HL-60/S4 treated with retinoic acid at 250 ng/mL for 4 days and 3 days (cell line): ENCODE data around the gene KDM2A.

Experiments used
- in situ Hi-C: fragments of 300-500 bp; cut with MboI; formaldehyde crosslinking; loops from 2 replicates; pipeline ENCODE4 v1.7.0; 2022; ENCODE audit warnings: low sequenced_read_pairs

KDM2A gene

GRCh38 chr11:67230886-67231285 is 111.8 kb downstream of the KDM2A start:
- in situ Hi-C loops, result loop anchor here (10.0 kb wide), 1 partner anchor 146 kb away; no protein-coding TSS in a partner anchor

- in situ Hi-C loops, result loop anchor here (10.0 kb wide), 1 partner anchor 149 kb away; no protein-coding TSS in a partner anchor
These were observed 114.6 kb downstream of the KDM2A start for GRCh38 chr11:67233584-67234190.

GRCh38 chr11:67234571-67234970 is 115.5 kb downstream of the KDM2A start:
- in situ Hi-C loops, result loop anchor here (10.0 kb wide), 1 partner anchor 150 kb away; no protein-coding TSS in a partner anchor

- in situ Hi-C loops, result loop anchor here (10.0 kb wide), 1 partner anchor 153 kb away; no protein-coding TSS in a partner anchor
These were observed 118.5 kb downstream of the KDM2A start for GRCh38 chr11:67237574-67237973.

GRCh38 chr11:67238894-67239782 is 120.1 kb downstream of the KDM2A start:
- in situ Hi-C loops, result loop anchor here (10.0 kb wide), 1 partner anchor 154 kb away; no protein-coding TSS in a partner anchor

GRCh38 chr11:67239783-67240575 is 120.9 kb downstream of the KDM2A start:
- in situ Hi-C loops, result loop anchor here (10.0 kb wide), 1 partner anchor 155 kb away; no protein-coding TSS in a partner anchor

- in situ Hi-C loops, result no loop called here
These were observed 121.7 kb downstream of the KDM2A start for GRCh38 chr11:67240576-67241389.

- in situ Hi-C loops, result no loop called here
These were observed 123.5 kb downstream of the KDM2A start for GRCh38 chr11:67242548-67242947.

- in situ Hi-C loops, result no loop called here
These were observed 124.0 kb downstream of the KDM2A start for GRCh38 chr11:67243051-67243450.

- in situ Hi-C loops, result no loop called here
These were observed 126.0 kb downstream of the KDM2A start for GRCh38 chr11:67245046-67245445.

- in situ Hi-C loops, result no loop called here
These were observed 129.0 kb downstream of the KDM2A start for GRCh38 chr11:67247946-67248550.

GRCh38 chr11:67248653-67249052 is 129.6 kb downstream of the KDM2A start:
- in situ Hi-C loops, result no loop called here

GRCh38 chr11:67250059-67251043 is 131.3 kb downstream of the KDM2A start:
- in situ Hi-C loops, result no loop called here

GRCh38 chr11:67251841-67252240 is 132.8 kb downstream of the KDM2A start:
- in situ Hi-C loops, result no loop called here

GRCh38 chr11:67252831-67253239 is 133.8 kb downstream of the KDM2A start:
- in situ Hi-C loops, result no loop called here

GRCh38 chr11:67253872-67254624 is 135.0 kb downstream of the KDM2A start:
- in situ Hi-C loops, result no loop called here

GRCh38 chr11:67254798-67255197 is 135.7 kb downstream of the KDM2A start:
- in situ Hi-C loops, result no loop called here

GRCh38 chr11:67255353-67255752 is 136.3 kb downstream of the KDM2A start:
- in situ Hi-C loops, result no loop called here
